Cerebellar nuclear complex (tissue), 1 donor: ENCODE results near the gene GRK4.
A peak's percentile ranks its signal among the peaks of the same experiment; 100 is the strongest.
"Not testable (repeated sequence)": the region's sequence is repeated elsewhere in the genome, so short reads cannot be mapped to it uniquely, and the experiment has no call there.

ENCODE experiments used
- DNase-seq, 2 experiments: peaks; one replicate each; lab custom pipeline; 2025; lab: John Stamatoyannopoulos, UW

The GRK4 gene

GRCh38 chr4:2941138-2942036 is 22.0 kb upstream of the GRK4 start:
- DNase-seq, result no peak

DNA sequence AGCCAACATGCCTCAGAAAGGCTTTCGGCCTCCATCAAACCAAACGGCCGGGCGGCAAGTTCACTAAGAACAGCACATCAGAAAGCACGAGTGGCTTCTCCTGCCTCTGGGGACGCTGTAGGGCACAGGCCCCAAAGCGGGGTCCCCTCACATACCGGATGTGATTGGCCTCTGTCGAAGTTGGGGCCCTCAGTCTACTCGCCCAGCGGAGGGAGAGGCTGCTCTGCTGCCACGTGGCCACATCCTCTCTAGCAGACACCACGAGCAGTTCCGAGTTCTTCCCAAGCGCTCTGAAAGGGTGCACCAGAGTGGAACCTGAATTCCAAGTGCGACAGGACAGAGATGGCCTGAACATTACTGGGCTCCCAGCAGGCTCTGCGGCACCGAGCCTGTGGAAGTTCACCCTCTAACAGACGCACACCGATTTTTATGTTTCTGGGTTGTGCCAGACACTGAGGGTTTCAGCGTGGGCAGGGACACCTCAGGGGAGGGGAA is 21.3 kb upstream of the GRK4 start:
- no peak for DNase-seq

GRCh38 chr4:2942532-2943363 is 20.6 kb upstream of the GRK4 start:
- no peak for DNase-seq

DNA sequence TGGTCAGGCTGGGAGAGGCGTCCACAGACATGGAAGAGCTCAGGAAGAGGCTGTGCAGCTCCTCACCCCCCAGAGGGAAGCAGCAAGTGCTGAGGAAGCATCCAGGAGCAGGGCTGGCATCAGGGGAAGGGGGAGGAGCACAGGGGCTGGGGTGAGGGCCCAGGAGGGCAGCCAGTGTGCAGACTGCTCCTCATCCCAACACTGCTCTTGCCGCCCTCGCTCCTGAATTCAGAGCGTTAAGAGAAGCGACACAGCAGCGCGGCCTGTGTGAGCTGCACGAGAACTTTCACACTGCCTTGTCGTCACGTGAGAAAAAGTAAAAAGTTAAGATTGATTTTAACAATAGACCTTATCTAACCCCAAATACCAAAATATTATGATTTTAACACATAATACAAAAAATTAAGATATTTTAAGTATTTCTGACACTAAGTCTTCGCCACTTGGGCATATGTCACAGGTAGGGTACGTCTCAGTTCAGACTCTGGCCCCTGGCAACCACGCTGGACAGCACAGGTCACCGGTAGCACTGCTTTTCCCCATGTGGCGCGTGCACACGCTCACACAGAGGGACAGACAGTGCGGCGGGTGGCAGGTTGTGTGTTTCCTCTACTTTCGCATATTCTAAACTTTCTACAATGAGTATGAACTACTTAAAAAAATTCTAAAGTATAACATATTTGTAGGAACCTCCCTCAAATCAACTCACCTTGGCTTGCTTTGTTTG is 19.8 kb upstream of the GRK4 start:
- DNase-seq, result no peak

- no peak for DNase-seq
Observed at GRCh38 chr4:2944091-2944482, 19.3 kb upstream of the GRK4 start.

- no peak for DNase-seq
Observed at GRCh38 chr4:2944586-2945526, 18.5 kb upstream of the GRK4 start.

DNA sequence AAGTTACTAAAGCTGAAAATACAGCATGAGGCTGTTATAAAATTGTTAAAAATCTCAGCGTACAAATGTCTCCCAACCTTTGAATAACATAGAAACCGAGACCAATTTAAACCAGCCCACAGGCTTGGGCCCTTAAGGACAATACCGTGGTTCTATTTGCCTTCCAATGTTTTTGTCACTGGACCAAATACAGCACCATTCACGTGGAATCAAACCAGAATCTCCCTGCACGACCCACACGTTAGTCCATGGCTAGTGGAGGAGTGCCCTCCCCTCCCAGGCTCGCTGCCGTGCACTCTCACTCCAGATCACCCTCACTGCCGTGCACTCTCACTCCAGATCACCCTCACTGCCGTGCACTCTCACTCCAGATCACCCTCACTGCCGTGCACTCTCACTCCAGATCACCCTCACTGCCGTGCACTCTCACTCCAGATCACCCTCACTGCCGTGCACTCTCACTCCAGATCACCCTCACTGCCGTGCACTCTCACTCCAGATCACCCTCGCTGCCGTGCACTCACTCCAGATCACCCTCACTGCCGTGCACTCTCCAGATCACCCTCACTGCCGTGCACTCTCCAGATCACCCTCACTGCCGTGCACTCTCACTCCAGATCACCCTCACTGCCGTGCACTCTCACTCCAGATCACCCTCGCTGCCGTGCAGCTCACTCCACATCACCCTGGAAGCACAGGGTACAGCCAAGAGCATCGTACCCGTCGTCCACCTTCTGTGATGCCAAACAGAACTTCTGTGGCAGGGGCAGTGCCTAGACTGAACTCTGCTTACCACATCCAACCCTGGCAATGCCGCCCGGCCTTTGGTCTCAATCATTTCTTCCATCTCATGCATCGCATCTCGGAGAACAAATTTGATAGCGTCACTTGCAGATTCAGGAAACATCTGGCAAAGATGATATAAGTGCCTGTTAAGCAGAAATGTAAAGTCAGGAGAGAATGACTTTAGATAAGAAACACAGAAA is 17.5 kb upstream of the GRK4 start:
- not testable (repeated sequence) for DNase-seq

DNA sequence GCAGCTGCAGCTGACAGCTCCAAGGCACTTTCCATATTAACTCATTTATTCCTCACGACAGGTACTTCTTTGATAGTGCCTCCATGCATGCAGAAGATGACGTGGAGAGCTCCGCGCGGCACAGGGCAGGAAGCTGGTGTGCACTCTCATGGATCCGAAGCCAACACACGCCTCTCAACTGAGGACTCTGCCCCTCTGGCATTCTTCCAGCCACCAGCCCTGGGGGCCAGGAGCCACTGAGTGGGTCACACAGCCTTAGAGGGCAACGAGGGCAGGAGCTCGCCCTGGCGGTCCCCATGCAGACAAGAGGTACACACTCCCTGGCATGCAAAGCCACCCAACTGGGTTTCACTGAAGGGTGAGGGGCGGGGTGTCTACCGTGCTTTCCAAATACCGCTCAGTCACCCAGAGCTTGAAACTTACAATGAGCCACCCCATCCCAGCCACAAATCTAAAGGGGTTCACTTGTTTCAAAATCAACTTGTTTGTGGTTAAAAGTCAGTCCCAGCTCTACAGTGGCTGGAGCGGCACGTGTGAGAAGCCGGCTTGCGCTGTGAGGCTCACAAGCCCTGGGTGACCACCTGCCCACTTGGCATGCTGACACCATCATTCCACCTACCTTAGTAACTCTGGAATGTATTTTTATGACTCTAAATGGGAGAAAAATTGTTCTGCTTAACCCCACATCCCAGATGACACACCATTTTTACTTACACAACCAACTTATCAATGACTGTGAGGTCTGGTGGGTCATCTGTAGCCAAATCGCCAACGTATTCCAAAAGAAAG is 16.4 kb upstream of the GRK4 start:
- no peak for DNase-seq

DNA sequence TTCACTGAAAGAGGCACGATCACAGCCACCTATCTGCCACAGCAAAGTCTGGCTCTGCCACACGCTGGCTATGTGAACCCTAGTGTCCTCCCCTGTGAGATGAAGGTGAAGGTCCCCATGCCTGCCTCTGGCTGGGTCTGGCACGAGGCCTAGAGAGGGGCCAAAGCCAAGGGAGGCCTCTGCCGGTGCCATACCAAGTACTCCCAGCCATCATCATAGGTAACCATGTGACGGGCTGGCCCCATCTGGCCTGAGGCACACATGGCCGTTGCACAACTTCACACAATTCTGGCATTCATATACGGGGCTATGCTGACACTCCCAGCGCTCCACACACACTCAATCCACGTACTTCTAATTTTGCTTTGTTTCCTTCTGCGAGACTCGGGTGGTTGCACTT is 15.4 kb upstream of the GRK4 start:
- DNase-seq, result no peak

DNA sequence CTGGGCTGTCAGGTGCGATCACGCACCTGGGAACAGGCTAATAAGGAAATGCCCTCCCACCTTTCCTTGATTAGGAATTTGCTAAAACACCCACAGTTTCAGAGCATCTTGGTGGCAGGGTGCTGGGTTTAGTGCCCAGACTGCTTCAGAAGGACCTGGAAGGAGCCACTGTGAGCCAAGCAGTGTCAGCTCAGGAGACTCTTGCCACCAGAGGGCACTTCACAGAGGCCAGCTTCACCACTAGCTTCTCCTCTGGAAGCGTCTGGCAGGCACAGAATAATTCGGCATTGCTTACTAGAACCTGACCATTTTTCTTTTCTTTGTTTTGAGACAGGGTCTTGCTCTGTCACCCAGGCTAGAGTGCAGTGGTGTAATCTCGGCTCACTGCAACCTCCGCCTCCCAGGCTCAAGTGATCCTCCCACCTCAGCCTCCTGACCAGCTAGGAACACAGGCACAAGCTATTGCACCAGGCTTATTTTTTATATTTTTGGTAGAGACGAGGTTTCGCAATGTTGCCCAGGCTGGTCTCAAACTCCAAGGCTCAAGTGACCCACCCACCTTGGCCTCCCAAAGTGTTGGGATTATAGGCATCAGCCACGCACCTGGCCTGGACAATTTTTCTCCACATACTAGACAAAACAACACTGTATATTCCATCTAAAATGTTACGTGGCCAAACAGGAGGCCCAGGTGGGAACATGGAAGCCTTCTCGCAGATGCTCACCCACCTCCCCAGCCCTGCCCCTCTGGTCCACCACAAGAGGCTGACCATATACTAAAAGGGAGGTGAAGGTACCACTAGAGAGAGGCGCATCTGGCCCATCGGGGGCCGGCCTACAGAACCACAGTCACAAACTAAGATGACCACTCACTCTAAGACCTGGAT is 14.2 kb upstream of the GRK4 start:
- DNase-seq, result peak in 1 of 2 experiments; percentile 27

DNA sequence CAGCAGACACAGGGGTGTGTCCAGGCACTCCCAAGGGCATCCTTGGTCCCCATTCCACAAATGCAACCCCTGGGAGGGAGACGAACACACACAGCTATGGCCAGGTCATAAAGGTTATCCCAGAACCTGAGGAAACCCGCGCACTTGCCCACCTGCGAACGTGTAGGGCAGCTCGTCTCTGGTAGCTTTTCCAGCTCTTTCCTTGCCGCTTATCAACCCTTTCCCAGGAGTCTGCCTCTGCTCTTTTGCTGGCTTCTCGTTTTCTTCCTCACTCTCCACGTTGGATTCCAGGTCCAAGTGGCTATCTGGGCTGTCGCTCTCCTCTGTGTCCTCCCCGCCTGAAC is 13.6 kb upstream of the GRK4 start:
- DNase-seq, result no peak

- peak in 1 of 2 experiments; percentile 37 for DNase-seq
Observed at GRCh38 chr4:2950221-2950989, 13.0 kb upstream of the GRK4 start.

- DNase-seq, result no peak
Observed at GRCh38 chr4:2953496-2953895, 9.9 kb upstream of the GRK4 start.

DNA sequence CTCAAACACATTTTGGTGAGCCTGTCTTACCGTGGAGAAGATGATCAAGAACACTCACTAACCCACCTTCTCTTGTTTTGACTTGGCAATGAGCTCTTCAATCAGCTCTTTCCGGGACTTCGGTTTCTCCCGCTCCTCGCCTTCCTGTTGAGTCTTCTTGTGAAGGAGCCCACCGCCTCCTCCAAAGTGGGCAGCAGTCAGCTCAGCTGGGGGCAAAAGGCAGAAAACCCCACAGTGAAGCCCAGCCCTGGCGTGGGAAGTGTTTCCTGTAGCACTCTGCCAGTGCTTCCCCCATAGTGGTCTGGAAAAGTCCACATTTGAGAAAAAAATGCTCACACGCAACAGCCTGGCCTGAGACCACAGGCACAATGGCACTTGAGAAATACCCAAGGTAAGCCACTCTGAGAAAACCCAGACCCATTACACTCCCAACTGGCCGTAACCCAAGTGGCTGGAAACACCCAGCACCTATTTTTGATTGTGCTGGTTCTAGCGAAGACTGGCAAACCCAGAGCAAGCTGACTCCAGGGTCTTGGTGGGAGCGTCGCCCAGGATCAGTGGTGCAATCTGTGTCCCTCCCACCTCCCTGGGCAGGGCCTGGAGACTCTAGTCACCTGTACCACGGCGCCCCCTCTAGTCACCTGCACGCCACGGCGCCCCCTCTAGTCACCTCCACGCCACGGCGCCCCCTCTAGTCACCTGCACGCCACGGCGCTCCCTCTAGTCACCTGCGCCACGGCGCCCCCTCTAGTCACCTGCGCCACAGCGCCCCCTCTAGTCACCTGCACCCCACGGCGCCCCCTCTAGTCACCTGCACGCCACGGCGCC is 8.8 kb upstream of the GRK4 start:
- no peak for DNase-seq

GRCh38 chr4:2955186-2956044 is 8.0 kb upstream of the GRK4 start:
- DNase-seq, result not testable (repeated sequence)
